Activated T-helper 1 cell treated with Interleukin-2 at 50 U/mL for 16 hours (primary cell): Measurements from ENCODE around the gene SPRY4.
"Not testable (repeated sequence)": the region's sequence is repeated elsewhere in the genome, so short reads cannot be mapped to it uniquely, and the experiment has no call there.

Source experiments
- DNase-seq: peaks from one replicate; pipeline ENCODE4 v3.0.0-alpha.2; 2020; ENCODE audit warnings: low read depth

SPRY4 gene

GRCh38 chr5:142295084-142295758 lies 29.6 kb downstream of the SPRY4 start:
- no peak for DNase-seq

GRCh38 chr5:142293486-142293885 lies 31.3 kb downstream of the SPRY4 start:
- no peak for DNase-seq

GRCh38 chr5:142292808-142293207 lies 32.0 kb downstream of the SPRY4 start:
- DNase-seq: no peak

- no peak for DNase-seq
These were observed 32.6 kb downstream of the SPRY4 start for GRCh38 chr5:142292249-142292648.

- no peak for DNase-seq
These were observed 34.1 kb downstream of the SPRY4 start for GRCh38 chr5:142290577-142291299.

- DNase-seq: no peak
These were observed 34.9 kb downstream of the SPRY4 start for GRCh38 chr5:142289708-142290576.

- DNase-seq: no peak
These were observed 36.9 kb downstream of the SPRY4 start for GRCh38 chr5:142287973-142288313.

GRCh38 chr5:142287096-142287972 lies 37.5 kb downstream of the SPRY4 start:
- DNase-seq: no peak

- no peak for DNase-seq
These were observed 38.7 kb downstream of the SPRY4 start for GRCh38 chr5:142286111-142286510.

- DNase-seq: no peak
These were observed 41.5 kb downstream of the SPRY4 start for GRCh38 chr5:142283304-142283703.

- no peak for DNase-seq
These were observed 42.9 kb downstream of the SPRY4 start for GRCh38 chr5:142281966-142282365.

GRCh38 chr5:142281008-142281367 lies 43.8 kb downstream of the SPRY4 start:
- no peak for DNase-seq

GRCh38 chr5:142280066-142281007 lies 44.5 kb downstream of the SPRY4 start:
- DNase-seq: no peak

GRCh38 chr5:142278627-142279026 lies 46.2 kb downstream of the SPRY4 start:
- DNase-seq: no peak

GRCh38 chr5:142277796-142278195 lies 47.0 kb downstream of the SPRY4 start:
- DNase-seq: no peak

GRCh38 chr5:142276517-142276916 lies 48.3 kb downstream of the SPRY4 start:
- DNase-seq: no peak

- DNase-seq: no peak
These were observed 49.3 kb downstream of the SPRY4 start for GRCh38 chr5:142275496-142275895.

GRCh38 chr5:142272596-142272995 lies 52.2 kb downstream of the SPRY4 start:
- DNase-seq: not testable (repeated sequence)

- not testable (repeated sequence) for DNase-seq
These were observed 60.7 kb downstream of the SPRY4 start for GRCh38 chr5:142264084-142264483.

- no peak for DNase-seq
These were observed 61.5 kb downstream of the SPRY4 start for GRCh38 chr5:142263346-142263745.

GRCh38 chr5:142262683-142263082 lies 62.1 kb downstream of the SPRY4 start:
- no peak for DNase-seq
